22Rv1 (cell line): ENCODE results near the gene ARVCF.

ENCODE experiments used
- CTCF ChIP-seq: fragments of 450-650 bp; IDR thresholded peaks from 2 replicates; pipeline ENCODE4 v1.5.1; 2017; ENCODE audit warnings: mild to moderate bottlenecking
- ZFX ChIP-seq: fragments of 450-650 bp; IDR thresholded peaks from 2 replicates; pipeline ENCODE4 v1.6.1; 2017; ENCODE audit warnings: antibody characterized with exemption, borderline replicate concordance

DNA sequence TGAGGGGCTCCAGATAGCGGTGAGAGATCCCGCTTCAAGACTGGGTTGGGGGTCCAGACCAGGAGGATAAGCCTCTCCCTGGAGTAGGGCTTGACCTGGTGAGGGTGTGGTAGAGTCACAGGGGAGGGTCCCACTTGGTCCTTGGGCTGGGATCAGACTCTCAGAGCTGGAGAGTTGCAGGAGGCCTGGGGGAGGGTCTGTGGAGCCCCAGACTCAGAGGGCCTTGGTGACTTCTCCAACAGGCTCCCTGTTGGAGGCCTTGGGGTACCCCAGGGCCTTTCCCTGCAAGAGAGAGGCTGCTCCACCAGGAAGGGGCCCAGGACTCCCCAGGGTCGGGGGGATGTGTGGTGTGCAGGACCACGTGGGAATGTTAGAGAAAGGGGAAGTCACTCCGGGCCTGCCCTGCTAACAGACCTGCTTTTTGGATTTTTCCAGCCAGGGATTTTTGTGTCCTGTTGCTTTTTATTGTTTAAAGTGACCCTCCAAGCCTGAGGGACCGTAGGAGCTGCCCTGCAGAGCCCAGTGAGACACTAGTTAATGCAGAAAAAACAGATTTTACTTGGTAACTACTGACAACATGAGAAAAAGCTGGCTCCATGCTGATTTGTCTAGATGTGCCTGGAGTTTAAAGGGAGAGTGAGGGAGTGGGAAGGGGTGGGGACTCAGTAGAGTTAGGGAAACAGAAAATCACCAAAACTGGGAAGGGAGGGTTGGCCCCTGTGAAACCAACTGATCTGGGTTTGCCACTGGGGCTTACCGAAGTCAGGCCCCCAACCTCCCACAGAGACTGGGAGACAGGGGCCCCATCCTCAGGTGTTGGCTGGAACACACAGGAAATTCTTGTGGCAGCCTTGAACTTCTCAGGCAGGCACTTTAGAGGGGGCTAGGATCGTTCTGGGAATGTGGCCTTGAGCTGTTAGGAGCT lies 74.2 kb downstream of the ARVCF start:
- TF ChIP-seq CTCF (no peak), ZFX (no peak)
